D341Med (cell line): ENCODE measurements around the gene OR52K1.
"Not testable (repeated sequence)": the region's sequence is repeated elsewhere in the genome, so short reads cannot be mapped to it uniquely, and the experiment has no call there.

ENCODE experiments used
- DNase-seq: peaks from one replicate; pipeline ENCODE4 v3.0.0; 2012; ENCODE audit warnings: low spot score

The OR52K1 gene

GRCh38 chr11:4482445-4482844 lies at the start of gene OR52K1:
OR52K1 (plus strand) TSS chr11:4482646; CDS start chr11:4488901, 6,255 bp downstream.
- DNase-seq = no peak

- DNase-seq = no peak
Measured at GRCh38 chr11:4433856-4434255, 48.6 kb upstream of the OR52K1 start.

GRCh38 chr11:4436411-4436810 lies 46.0 kb upstream of the OR52K1 start:
- DNase-seq = no peak

- no peak for DNase-seq
Measured at GRCh38 chr11:4441515-4441914, 40.9 kb upstream of the OR52K1 start.

- DNase-seq = no peak
Measured at GRCh38 chr11:4443232-4443891, 39.1 kb upstream of the OR52K1 start.

- DNase-seq = no peak
Measured at GRCh38 chr11:4448995-4449394, 33.5 kb upstream of the OR52K1 start, which contains the start of gene OR52K2. OR52K2 (plus strand) TSS chr11:4449295; CDS start chr11:4449340, 45 bp downstream.

GRCh38 chr11:4453118-4453517 lies 29.3 kb upstream of the OR52K1 start:
- no peak for DNase-seq

GRCh38 chr11:4454021-4454420 lies 28.4 kb upstream of the OR52K1 start:
- DNase-seq = no peak

- no peak for DNase-seq
Measured at GRCh38 chr11:4455419-4455818, 27.0 kb upstream of the OR52K1 start.

- DNase-seq = no peak
Measured at GRCh38 chr11:4459500-4459899, 22.9 kb upstream of the OR52K1 start.

- no peak for DNase-seq
Measured at GRCh38 chr11:4460151-4460550, 22.3 kb upstream of the OR52K1 start.

- DNase-seq = no peak
Measured at GRCh38 chr11:4464216-4465159, 18.0 kb upstream of the OR52K1 start.

- DNase-seq = no peak
Measured at GRCh38 chr11:4465407-4465806, 17.0 kb upstream of the OR52K1 start.

- no peak for DNase-seq
Measured at GRCh38 chr11:4466131-4466870, 16.1 kb upstream of the OR52K1 start.

GRCh38 chr11:4466871-4467442 lies 15.5 kb upstream of the OR52K1 start:
- DNase-seq = no peak

- no peak for DNase-seq
Measured at GRCh38 chr11:4467811-4468606, 14.4 kb upstream of the OR52K1 start.

- no peak for DNase-seq
Measured at GRCh38 chr11:4479644-4480043, 2.8 kb upstream of the OR52K1 start.

GRCh38 chr11:4480577-4481239 lies 1.7 kb upstream of the OR52K1 start:
- DNase-seq = no peak

GRCh38 chr11:4481240-4481582 lies 1.2 kb upstream of the OR52K1 start:
- DNase-seq = no peak

GRCh38 chr11:4484310-4484709 lies 1.9 kb downstream of the OR52K1 start:
- DNase-seq = no peak

- not testable (repeated sequence) for DNase-seq
Measured at GRCh38 chr11:4491405-4491804, 9.0 kb downstream of the OR52K1 start.
